Measurements from ENCODE around the gene GPR68. TPM values are rescaled to one million over a fixed set of nuclear protein-coding genes. Genes with fewer than 3 reads are reported as not detected.

GPR68 gene
- total and polyA plus RNA-seq, 3 experiments from 2014 or later: 14.2 to 22.7 (median 15.4) TPM

GRCh38 chr14:91280129-91280528 lies 35.6 kb upstream of the GPR68 start:
- no peak overlapping the region for H3K27ac ChIP-seq (ENCODE audit: low read depth, low read length)
- peak overlapping the region in 1 of 7 donors; percentile 19 for H3K4me3 Mint-ChIP-seq
- H3K27ac Mint-ChIP-seq: peak overlapping the region in 2 of 8 donors; percentile 36 to 45
- H3K4me1 Mint-ChIP-seq: peaks cover 0 to 1% (median 0%) of the 10 kb centered on the region in 3 donors
- peaks cover 0 to 2% of the 10 kb centered on the region in 2 donors for H3K27me3 Mint-ChIP-seq
- no peaks in the 10 kb centered on the region for H3K4me1 ChIP-seq (ENCODE audit: insufficient read depth, low read length)
- ChIA-PET POLR2A (interaction anchor here (1.0 kb wide), 1 partner anchor 37 kb away, joined by 3 read pairs; no protein-coding TSS in a partner anchor), CTCF (interaction anchor here (0.9 to 6.6 kb wide), 3 partner anchors 8 to 107 kb away, joined by 3 to 43 read pairs (median 9); no protein-coding TSS in a partner anchor)
- no peaks in the 10 kb centered on the region for H3K9me3 ChIP-seq (ENCODE audit: low read length)
- H3K36me3 Mint-ChIP-seq: peaks cover 9 to 94% (median 19%) of the 10 kb centered on the region in 3 donors
- no peaks in the 10 kb centered on the region for H3K27me3 ChIP-seq (ENCODE audit: insufficient read depth, low read length, poor library complexity, severe bottlenecking)
- no peak for DNase-seq
- H3K4me3 ChIP-seq (ENCODE audit: low read length): no peak overlapping the region
- no peaks in the 10 kb centered on the region for H3K9me3 Mint-ChIP-seq
- H3K36me3 ChIP-seq (ENCODE audit: insufficient read depth, low read length): peaks cover 91% of the 10 kb centered on the region

DNA sequence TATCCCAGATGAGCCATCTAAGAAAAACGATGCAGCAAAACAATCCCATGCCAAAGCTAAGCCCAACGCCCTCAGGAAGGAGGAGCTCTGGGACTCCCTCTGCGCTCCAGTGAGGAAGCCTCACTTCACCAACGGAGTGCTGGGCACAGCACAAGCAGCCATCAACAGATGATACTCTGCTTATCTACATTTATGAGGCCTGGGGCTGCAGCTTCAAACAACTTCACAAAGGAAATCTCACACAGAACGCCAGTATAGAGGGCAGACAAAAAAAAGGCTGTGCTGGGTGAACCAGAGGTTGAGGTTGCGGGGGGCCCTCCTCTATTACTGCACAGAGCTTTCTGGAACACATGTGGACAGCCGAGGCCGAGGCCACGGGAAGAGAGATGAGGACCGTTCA lies 34.9 kb upstream of the GPR68 start:
- Histone ChIP-seq H3K27me3 (ENCODE audit: insufficient read depth, low read length, poor library complexity, severe bottlenecking) (no peaks in the 10 kb centered on the region), H3K4me3 (ENCODE audit: low read length) (no peak overlapping the region), H3K4me1 (ENCODE audit: insufficient read depth, low read length) (no peaks in the 10 kb centered on the region), H3K36me3 (ENCODE audit: insufficient read depth, low read length) (peaks cover 91% of the 10 kb centered on the region), H3K27ac (ENCODE audit: low read depth, low read length) (no peak overlapping the region), H3K9me3 (ENCODE audit: low read length) (no peaks in the 10 kb centered on the region)
- no peak overlapping the region for H3K4me3 Mint-ChIP-seq
- H3K27ac Mint-ChIP-seq: peak overlapping the region in 3 of 8 donors; percentile 17 to 45 (median 36)
- H3K36me3 Mint-ChIP-seq: peaks cover 9 to 94% (median 17%) of the 10 kb centered on the region in 3 donors
- peaks cover 0 to 4% (median 0%) of the 10 kb centered on the region in 3 donors for H3K4me1 Mint-ChIP-seq
- no peaks in the 10 kb centered on the region for H3K9me3 Mint-ChIP-seq
- ChIA-PET CTCF (interaction anchor here (0.8 to 6.6 kb wide), 6 partner anchors 8 to 106 kb away, joined by 3 to 43 read pairs (median 8); no protein-coding TSS in a partner anchor), POLR2A (interaction anchor here (0.8 kb wide), 1 partner anchor 8 kb away, joined by 3 read pairs; no protein-coding TSS in a partner anchor)
- no peak for DNase-seq
- H3K27me3 Mint-ChIP-seq: peaks cover 0 to under 1% of the 10 kb centered on the region in 2 donors

DNA sequence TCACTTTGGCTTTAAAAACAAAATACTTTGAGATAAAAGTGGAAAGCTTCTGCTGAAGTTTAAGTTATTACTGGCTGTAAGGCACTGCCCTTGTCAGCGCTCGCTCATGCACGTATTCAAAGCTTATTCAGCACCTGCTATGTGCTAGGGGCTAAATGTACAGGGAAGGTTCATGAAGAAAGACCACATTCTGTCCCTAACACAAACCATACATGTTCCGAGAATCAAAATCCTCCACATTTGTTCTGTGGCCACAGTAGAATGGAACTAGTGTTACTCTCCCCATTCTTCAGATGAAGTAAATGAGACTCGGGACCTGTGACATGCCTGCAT lies 33.8 kb upstream of the GPR68 start:
- no peaks in the 10 kb centered on the region for H3K4me1 ChIP-seq (ENCODE audit: insufficient read depth, low read length)
- no peaks in the 10 kb centered on the region for H3K27me3 Mint-ChIP-seq
- no peak for DNase-seq
- no peak overlapping the region for H3K4me3 ChIP-seq (ENCODE audit: low read length)
- H3K27ac ChIP-seq (ENCODE audit: low read depth, low read length): no peak overlapping the region
- peaks cover 92% of the 10 kb centered on the region for H3K36me3 ChIP-seq (ENCODE audit: insufficient read depth, low read length)
- ChIA-PET POLR2A (interaction anchor here (0.6 to 0.8 kb wide), 2 partner anchors 72 to 101 kb away, joined by 3 read pairs; no protein-coding TSS in a partner anchor), CTCF (interaction anchor here (1.3 to 6.6 kb wide), 5 partner anchors 9 to 105 kb away, joined by 5 to 43 read pairs (median 9); no protein-coding TSS in a partner anchor)
- H3K4me1 Mint-ChIP-seq: peaks cover 0 to 4% (median 1%) of the 10 kb centered on the region in 3 donors
- H3K36me3 Mint-ChIP-seq: peaks cover 9 to 94% (median 15%) of the 10 kb centered on the region in 3 donors
- no peaks in the 10 kb centered on the region for H3K27me3 ChIP-seq (ENCODE audit: insufficient read depth, low read length, poor library complexity, severe bottlenecking)
- no peak overlapping the region for H3K4me3 Mint-ChIP-seq
- no peaks in the 10 kb centered on the region for H3K9me3 Mint-ChIP-seq
- no peaks in the 10 kb centered on the region for H3K9me3 ChIP-seq (ENCODE audit: low read length)
- H3K27ac Mint-ChIP-seq: peak overlapping the region in 5 of 8 donors; percentile 22 to 69 (median 68)

GRCh38 chr14:91277546-91278382 lies 33.3 kb upstream of the GPR68 start:
- Histone ChIP-seq H3K4me3 (ENCODE audit: low read length) (no peak overlapping the region), H3K9me3 (ENCODE audit: low read length) (no peaks in the 10 kb centered on the region), H3K36me3 (ENCODE audit: insufficient read depth, low read length) (peaks cover 88% of the 10 kb centered on the region), H3K4me1 (ENCODE audit: insufficient read depth, low read length) (no peaks in the 10 kb centered on the region), H3K27me3 (ENCODE audit: insufficient read depth, low read length, poor library complexity, severe bottlenecking) (no peaks in the 10 kb centered on the region), H3K27ac (ENCODE audit: low read depth, low read length) (no peak overlapping the region)
- Mint-ChIP-seq H3K36me3 (peaks cover 7 to 92% (median 13%) of the 10 kb centered on the region in 3 donors), H3K27ac (peak overlapping the region in 3 of 8 donors; percentile 50 to 86 (median 68)), H3K4me1 (peaks cover 0 to 4% (median 1%) of the 10 kb centered on the region in 3 donors), H3K27me3 (peaks cover 0 to under 1% of the 10 kb centered on the region in 2 donors), H3K9me3 (no peaks in the 10 kb centered on the region), H3K4me3 (no peak overlapping the region)
- DNase-seq: no peak
- POLR2A ChIA-PET: interaction anchor here (0.6 to 0.8 kb wide), 2 partner anchors 72 to 101 kb away, joined by 3 read pairs; no protein-coding TSS in a partner anchor
- CTCF ChIA-PET: interaction anchor here (1.2 to 6.6 kb wide), 8 partner anchors 9 to 104 kb away, joined by 3 to 43 read pairs (median 6); no protein-coding TSS in a partner anchor

GRCh38 chr14:91274796-91275195 lies 30.3 kb upstream of the GPR68 start:
- H3K27me3 ChIP-seq (ENCODE audit: insufficient read depth, low read length, poor library complexity, severe bottlenecking): no peaks in the 10 kb centered on the region
- Mint-ChIP-seq H3K27ac (peak overlapping the region in 5 of 8 donors; percentile 19 to 80 (median 42)), H3K4me1 (peaks cover 4 to 8% (median 6%) of the 10 kb centered on the region in 3 donors), H3K36me3 (peaks cover 0 to 86% (median 11%) of the 10 kb centered on the region in 3 donors), H3K4me3 (no peak overlapping the region), H3K27me3 (peaks cover 0 to 3% of the 10 kb centered on the region in 2 donors), H3K9me3 (no peaks in the 10 kb centered on the region)
- ChIA-PET CTCF (interaction anchor here (1.3 to 2.6 kb wide), 3 partner anchors 11 to 102 kb away, joined by 4 to 10 read pairs (median 5); no protein-coding TSS in a partner anchor), POLR2A (no interaction called here)
- H3K4me1 ChIP-seq (ENCODE audit: insufficient read depth, low read length): no peaks in the 10 kb centered on the region
- no peak overlapping the region for H3K4me3 ChIP-seq (ENCODE audit: low read length)
- no peaks in the 10 kb centered on the region for H3K9me3 ChIP-seq (ENCODE audit: low read length)
- H3K36me3 ChIP-seq (ENCODE audit: insufficient read depth, low read length): peaks cover 71% of the 10 kb centered on the region
- no peak for DNase-seq
- H3K27ac ChIP-seq (ENCODE audit: low read depth, low read length): no peak overlapping the region

DNA sequence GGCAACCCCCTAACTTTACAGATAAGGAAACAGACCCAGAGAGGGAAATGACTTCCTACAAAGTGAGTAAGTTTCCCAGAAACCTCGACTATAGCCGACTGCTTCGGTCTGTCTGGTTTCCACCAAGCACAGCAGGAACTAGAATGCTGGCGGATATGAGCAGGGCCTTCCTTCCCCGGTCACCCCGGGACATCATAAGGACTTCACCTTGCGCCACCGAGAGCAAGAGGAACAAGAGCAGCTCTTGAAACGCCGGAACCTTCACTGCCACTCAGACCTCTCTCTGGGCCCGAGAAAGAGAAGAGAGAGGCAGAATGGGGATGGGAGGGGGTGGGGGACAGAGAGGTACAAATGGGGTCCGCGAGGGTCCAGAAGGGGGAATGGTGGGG lies 29.4 kb upstream of the GPR68 start:
- no peak for DNase-seq
- Histone ChIP-seq H3K36me3 (ENCODE audit: insufficient read depth, low read length) (peaks cover 64% of the 10 kb centered on the region), H3K27me3 (ENCODE audit: insufficient read depth, low read length, poor library complexity, severe bottlenecking) (no peaks in the 10 kb centered on the region), H3K4me1 (ENCODE audit: insufficient read depth, low read length) (no peaks in the 10 kb centered on the region), H3K4me3 (ENCODE audit: low read length) (no peak overlapping the region), H3K27ac (ENCODE audit: low read depth, low read length) (no peak overlapping the region), H3K9me3 (ENCODE audit: low read length) (no peaks in the 10 kb centered on the region)
- Mint-ChIP-seq H3K4me1 (peaks cover 7 to 8% (median 8%) of the 10 kb centered on the region in 3 donors), H3K9me3 (no peaks in the 10 kb centered on the region), H3K36me3 (peaks cover 0 to 87% (median 15%) of the 10 kb centered on the region in 3 donors), H3K27me3 (peaks cover 0 to 5% of the 10 kb centered on the region in 2 donors), H3K4me3 (no peak overlapping the region), H3K27ac (peak overlapping the region in 1 of 8 donors; percentile 26)
- POLR2A ChIA-PET: no interaction called here
- CTCF ChIA-PET: interaction anchor here (1.3 to 2.7 kb wide), 2 partner anchors 96 to 101 kb away, joined by 4 to 10 read pairs; no protein-coding TSS in a partner anchor

- Histone ChIP-seq H3K36me3 (ENCODE audit: insufficient read depth, low read length) (peaks cover 59% of the 10 kb centered on the region), H3K27me3 (ENCODE audit: insufficient read depth, low read length, poor library complexity, severe bottlenecking) (no peaks in the 10 kb centered on the region), H3K4me1 (ENCODE audit: insufficient read depth, low read length) (no peaks in the 10 kb centered on the region), H3K27ac (ENCODE audit: low read depth, low read length) (no peak overlapping the region), H3K4me3 (ENCODE audit: low read length) (no peak overlapping the region), H3K9me3 (ENCODE audit: low read length) (no peaks in the 10 kb centered on the region)
- Mint-ChIP-seq H3K36me3 (peaks cover 0 to 86% (median 15%) of the 10 kb centered on the region in 3 donors), H3K27ac (peak overlapping the region in 1 of 8 donors; percentile 69), H3K4me1 (peaks cover 8 to 9% (median 8%) of the 10 kb centered on the region in 3 donors), H3K9me3 (no peaks in the 10 kb centered on the region), H3K27me3 (peaks cover 0 to 5% of the 10 kb centered on the region in 2 donors), H3K4me3 (no peak overlapping the region)
- CTCF ChIA-PET: interaction anchor here (0.6 to 2.7 kb wide), 2 partner anchors 12 to 96 kb away, joined by 3 to 10 read pairs; no protein-coding TSS in a partner anchor
- POLR2A ChIA-PET: no interaction called here
- DNase-seq: no peak
Observed at GRCh38 chr14:91273273-91273884, 28.9 kb upstream of the GPR68 start.

Measured in CD8-positive, alpha-beta memory T cell (primary cell).